Hepatocyte (in vitro differentiated cells): Measurements from ENCODE around the gene TP53I3.

Experiments used
- CTCF ChIP-seq: fragments of 200-600 bp; sonication (generic); IDR thresholded peaks from 2 replicates; pipeline ENCODE4 v1.5.1; 2016; ENCODE audit warnings: antibody characterized with exemption, mild to moderate bottlenecking; ENCODE audit not compliant: poor library complexity
- EZH2 ChIP-seq: fragments of 200-600 bp; sonication (generic); IDR thresholded peaks from 2 replicates; pipeline ENCODE4 v1.6.1; 2016; ENCODE audit warnings: antibody characterized with exemption, mild to moderate bottlenecking, borderline replicate concordance

GRCh38 chr2:24085200-24085489 lies 511 bp upstream of the TP53I3 start:
- TF ChIP-seq CTCF (no peak), EZH2 (no peak)
